GM12875 (cell line): ENCODE data around the gene N4BP2L1.

Experiments
- H3K4me3 ChIP-seq: one replicate; pipeline ENCODE4 v1.5.1; 2011; ENCODE audit warnings: low read depth, low read length, control low read depth
- CTCF ChIP-seq: IDR thresholded peaks from 2 replicates; pipeline ENCODE4 v1.5.1; 2011; ENCODE audit warnings: low read depth, mild to moderate bottlenecking, control low read depth, inconsistent platforms, low read length, moderate library complexity, borderline replicate concordance; ENCODE audit not compliant: insufficient read depth

The N4BP2L1 gene

GRCh38 chr13:32471187-32471922 is 43.4 kb upstream of the N4BP2L1 start:
- no peak overlapping the region for H3K4me3 ChIP-seq
- no peak for TF ChIP-seq CTCF

- no peak for TF ChIP-seq CTCF
- no peak overlapping the region for H3K4me3 ChIP-seq
These were observed 40.7 kb upstream of the N4BP2L1 start for GRCh38 chr13:32468502-32469142.

GRCh38 chr13:32456591-32456990 is 28.7 kb upstream of the N4BP2L1 start:
- no peak overlapping the region for H3K4me3 ChIP-seq
- no peak for TF ChIP-seq CTCF

- no peak overlapping the region for H3K4me3 ChIP-seq
- TF ChIP-seq CTCF, result no peak
These were observed 27.6 kb upstream of the N4BP2L1 start for GRCh38 chr13:32455594-32455903.

- H3K4me3 ChIP-seq, result no peak overlapping the region
- TF ChIP-seq CTCF, result no peak
These were observed 27.1 kb upstream of the N4BP2L1 start for GRCh38 chr13:32454886-32455593.

- TF ChIP-seq CTCF, result no peak
- H3K4me3 ChIP-seq, result no peak overlapping the region
These were observed 26.1 kb upstream of the N4BP2L1 start for GRCh38 chr13:32453981-32454380.

- TF ChIP-seq CTCF, result no peak
These were observed 21.0 kb upstream of the N4BP2L1 start for GRCh38 chr13:32448972-32449371.

More at GRCh38 chr13:32448972-32449371, 21.0 kb upstream of the N4BP2L1 start:
- H3K4me3 ChIP-seq, result no peak overlapping the region
